BJ (cell line): ENCODE measurements around the gene DGKZ. TPM values are rescaled to one million over a fixed set of nuclear protein-coding genes. Genes with fewer than 3 reads are reported as not detected.

Experiments
- CTCF ChIA-PET: fragments of 350-600 bp; formaldehyde crosslinking; extraction: SDS; loops from one replicate; lab custom pipeline; 2021; ENCODE audit warnings: antibody characterized with exemption, inconsistent platforms; lab: Yijun Ruan, JAX
- POLR2A ChIA-PET: fragments of 300-600 bp; sonication (Branson Sonifier 250); formaldehyde crosslinking; extraction: SDS; loops from one replicate; lab custom pipeline; 2021; ENCODE audit warnings: antibody characterized with exemption; lab: Charles Lee
- DNase-seq: peaks from one replicate; pipeline ENCODE4 v3.0.0-alpha.2; 2011; ENCODE audit warnings: low read depth
- H3K27me3 ChIP-seq: 2 replicates; pipeline ENCODE4 v1.6.0; 2011; ENCODE audit warnings: low read length; ENCODE audit not compliant: control insufficient read depth, insufficient read depth
- H3K36me3 ChIP-seq: 2 replicates; pipeline ENCODE4 v1.5.1; 2011; ENCODE audit warnings: low read length; ENCODE audit not compliant: control insufficient read depth, insufficient read depth
- H3K4me3 ChIP-seq: 2 replicates; pipeline ENCODE4 v1.5.1; 2011; ENCODE audit warnings: low read depth, mild to moderate bottlenecking, control low read depth, low read length
- CTCF ChIP-seq: IDR thresholded peaks from 2 replicates; pipeline ENCODE4 v1.5.1; 2011; ENCODE audit warnings: low read depth, mild to moderate bottlenecking, control low read depth, inconsistent platforms, low read length, moderate library complexity; ENCODE audit not compliant: insufficient read depth
- polyA plus RNA-seq: library from polyadenylated mRNA; depleted of rRNA; stranded (reverse); fragments of >200 nt; gene quantifications from 2 replicates; pipeline ENCODE4 v1.2.3, GENCODE V29; 2011

DGKZ gene
- polyA plus RNA-seq, 1 experiment: 31.7 TPM

DNA sequence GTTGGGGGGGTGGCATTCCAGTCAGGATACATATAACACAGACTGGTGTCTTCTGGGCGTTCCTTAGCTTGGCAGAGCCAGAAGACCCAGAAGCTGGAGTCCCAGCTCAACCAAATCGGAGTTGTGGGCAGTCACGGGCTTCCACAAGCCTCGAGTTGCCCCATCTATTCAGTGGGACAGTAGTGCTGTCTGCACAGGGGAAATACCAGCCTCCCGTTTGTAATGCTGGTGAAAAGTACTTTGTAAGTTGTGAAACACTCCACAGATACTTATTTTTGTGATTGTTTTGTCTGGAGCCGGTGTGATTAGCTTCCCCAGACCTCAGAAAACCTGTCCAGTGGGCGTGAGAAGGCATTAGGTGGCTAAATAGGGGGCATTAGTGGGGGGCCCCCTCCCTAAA lies 13.6 kb downstream of the DGKZ start:
- ChIA-PET CTCF (interaction anchor here (0.7 to 11.2 kb wide), 7 partner anchors 9 to 122 kb away, joined by 3 to 162 read pairs (median 4); partner anchors contain the start of genes CHRM4 and DGKZ), POLR2A (interaction anchor here (0.6 kb wide), 1 partner anchor 118 kb away, joined by 3 read pairs; no protein-coding TSS in a partner anchor)
- no peak for DNase-seq
- Histone ChIP-seq H3K4me3 (no peak overlapping the region), H3K36me3 (no peaks in the 10 kb centered on the region; the same call in 1 of the 2 replicates), H3K27me3 (no peaks in the 10 kb centered on the region)
- TF ChIP-seq CTCF: no peak

GRCh38 chr11:46361283-46362155 lies 14.3 kb downstream of the DGKZ start:
- no peaks in the 10 kb centered on the region; the same call in 1 of the 2 replicates for H3K36me3 ChIP-seq
- no peak overlapping the region for H3K4me3 ChIP-seq
- no peak for TF ChIP-seq CTCF
- no peak for DNase-seq
- no peaks in the 10 kb centered on the region for H3K27me3 ChIP-seq
- ChIA-PET CTCF (interaction anchor here (0.7 to 11.2 kb wide), 5 partner anchors 9 to 122 kb away, joined by 3 to 162 read pairs (median 3); partner anchors contain the start of genes CHRM4 and DGKZ), POLR2A (interaction anchor here (0.6 kb wide), 1 partner anchor 117 kb away, joined by 3 read pairs; no protein-coding TSS in a partner anchor)

GRCh38 chr11:46362156-46363030 lies 15.1 kb downstream of the DGKZ start:
- no peak for TF ChIP-seq CTCF
- no peaks in the 10 kb centered on the region for H3K27me3 ChIP-seq
- ChIA-PET CTCF (interaction anchor here (1.4 to 11.2 kb wide), 2 partner anchors 10 to 123 kb away, joined by 5 to 162 read pairs; partner anchors contain the start of gene DGKZ), POLR2A (no interaction called here)
- no peak overlapping the region for H3K4me3 ChIP-seq
- DNase-seq: no peak
- H3K36me3 ChIP-seq: no peaks in the 10 kb centered on the region; the same call in 1 of the 2 replicates

- ChIA-PET POLR2A (no interaction called here), CTCF (interaction anchor here (1.4 to 11.2 kb wide), 2 partner anchors 11 to 124 kb away, joined by 5 to 162 read pairs; partner anchors contain the start of gene DGKZ)
- TF ChIP-seq CTCF: no peak
- DNase-seq: no peak
- Histone ChIP-seq H3K4me3 (no peak overlapping the region), H3K27me3 (no peaks in the 10 kb centered on the region), H3K36me3 (peaks cover 1% of the 10 kb centered on the region; the same call in 1 of the 2 replicates)
Measured at GRCh38 chr11:46363031-46363407, 15.8 kb downstream of the DGKZ start.
